Stimulated activated CD4-positive, alpha-beta T cell treated with anti-CD3 and anti-CD28 coated beads, Interleukin-1b, Interleukin-23, amount 100 ng/mL, for 24 hours (primary cell): ENCODE results near the gene MBNL3.
"Not testable (repeated sequence)": the region's sequence is repeated elsewhere in the genome, so short reads cannot be mapped to it uniquely, and the experiment has no call there.

Experiments
- DNase-seq, 4 experiments: peaks; one replicate each; pipeline ENCODE4 v3.0.0-alpha.2; 2020; ENCODE audit warnings: low read depth in 4 of 4, low spot score in 1 of 4

The MBNL3 gene

DNA sequence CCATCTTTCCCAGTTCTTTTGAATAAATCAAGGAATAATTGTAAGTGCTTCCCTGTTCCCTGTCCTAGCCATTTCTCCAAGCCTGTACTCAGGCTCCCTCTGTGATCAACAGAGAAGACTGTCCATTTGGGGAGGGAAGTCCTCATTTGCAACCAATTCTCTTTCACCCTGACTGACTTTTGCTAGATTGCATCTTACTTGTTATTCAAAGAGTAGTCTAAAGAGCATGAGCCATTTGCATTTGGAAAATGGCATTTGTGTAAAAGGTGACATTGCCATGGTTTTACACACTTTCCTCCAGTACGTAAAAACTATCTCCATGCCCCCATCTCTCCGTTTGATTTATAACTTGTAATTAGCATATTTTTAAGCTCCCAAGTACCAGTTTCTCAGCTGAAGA lies 110.6 kb downstream of the MBNL3 start:
- DNase-seq, result no peak

DNA sequence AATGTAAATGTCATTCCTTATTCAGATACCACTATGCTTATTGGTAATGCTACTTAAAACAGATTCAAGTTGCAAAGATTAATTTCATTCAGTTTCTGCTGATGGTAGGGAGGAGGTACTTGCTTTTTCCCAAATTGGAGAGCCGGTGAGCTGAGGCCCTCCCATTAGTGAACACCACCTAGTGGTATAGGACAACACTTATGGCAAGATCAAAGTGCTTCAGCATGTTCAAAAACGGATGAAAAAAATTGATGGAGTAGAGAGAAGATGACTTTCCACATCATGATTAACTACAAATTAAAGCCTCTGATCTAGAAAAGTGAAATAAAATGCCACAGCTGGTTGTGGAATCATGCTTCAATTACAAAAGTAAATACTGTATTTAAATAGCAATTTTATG lies 112.9 kb downstream of the MBNL3 start:
- DNase-seq, result no peak

GRCh38 chrX:132373610-132374009 lies 115.2 kb downstream of the MBNL3 start:
- no peak for DNase-seq

DNA sequence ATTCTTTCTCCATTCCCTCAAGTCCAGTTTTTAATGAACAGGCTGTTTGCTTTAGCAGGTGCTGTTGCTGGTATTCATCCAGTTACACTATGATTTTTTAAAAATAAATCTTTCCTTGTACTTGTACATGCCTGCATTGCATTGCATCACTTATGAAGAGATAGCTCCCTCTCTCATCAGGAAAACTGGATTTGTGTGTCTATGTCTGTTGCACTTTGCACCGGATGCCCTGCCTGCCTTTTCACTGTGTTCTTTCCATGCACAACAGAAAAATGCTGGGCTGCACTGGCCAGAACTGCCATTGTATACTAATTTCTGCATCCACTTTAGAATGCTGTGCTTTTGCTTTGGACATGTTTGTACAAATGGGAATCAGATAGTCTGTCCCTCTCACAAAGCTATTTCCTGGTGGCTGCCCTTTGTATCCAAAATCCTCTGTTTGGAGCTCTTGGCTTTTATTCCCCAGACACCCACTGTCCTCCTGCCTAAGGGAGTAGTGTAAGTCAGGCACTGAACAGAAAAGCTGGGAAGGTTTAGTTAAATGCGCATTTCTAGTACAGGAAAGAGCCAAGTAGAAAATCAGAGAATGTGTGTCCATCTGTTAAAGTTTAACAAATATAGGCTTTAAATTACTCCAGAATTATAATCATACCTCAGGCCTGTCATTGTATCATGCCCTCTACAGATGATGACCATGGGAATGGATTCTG lies 119.1 kb downstream of the MBNL3 start:
- DNase-seq, result no peak

GRCh38 chrX:132367984-132368383 lies 120.9 kb downstream of the MBNL3 start:
- no peak for DNase-seq

GRCh38 chrX:132367314-132367713 lies 121.5 kb downstream of the MBNL3 start:
- DNase-seq, result no peak

- no peak for DNase-seq
Observed at GRCh38 chrX:132365490-132365889, 123.3 kb downstream of the MBNL3 start.

DNA sequence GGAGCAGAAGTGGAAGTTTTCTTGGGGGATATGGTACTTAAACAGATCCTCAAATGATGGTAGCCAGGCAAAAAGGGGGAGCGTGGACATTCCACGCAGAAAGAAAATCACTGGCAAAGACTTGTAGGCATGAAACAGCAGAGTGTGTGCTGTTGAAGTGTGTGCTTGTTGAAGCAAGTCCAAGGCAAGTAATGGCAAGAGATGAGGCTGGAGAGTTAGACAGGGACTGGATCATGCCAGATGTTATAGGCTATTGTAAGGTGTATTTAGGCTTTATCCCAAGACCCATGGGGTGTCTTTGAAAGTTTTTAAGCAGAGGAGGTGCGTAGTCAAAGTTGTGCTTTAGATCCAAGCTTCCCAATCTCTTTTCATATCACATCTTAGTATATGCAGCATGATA lies 124.5 kb downstream of the MBNL3 start:
- no peak for DNase-seq

DNA sequence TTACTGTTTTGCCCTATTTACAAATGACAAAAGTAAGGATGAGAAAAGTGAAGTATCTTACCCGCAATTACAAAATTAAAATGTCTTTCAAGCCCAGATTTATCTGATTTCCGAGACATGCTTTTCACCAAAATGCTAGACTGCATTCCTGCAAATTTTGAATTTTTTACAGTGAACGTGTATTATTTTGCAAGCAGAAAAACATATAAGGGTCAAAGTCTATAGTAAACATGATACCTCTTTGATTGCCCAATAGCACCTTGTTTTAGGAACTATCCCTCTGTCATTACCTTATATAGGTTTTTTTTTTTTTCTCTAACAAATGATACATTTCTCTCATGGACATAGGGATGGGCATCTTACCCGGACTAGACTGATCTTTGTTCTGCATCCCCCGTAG lies 135.4 kb downstream of the MBNL3 start:
- DNase-seq, result no peak

GRCh38 chrX:132336172-132336571 lies 152.7 kb downstream of the MBNL3 start:
- DNase-seq, result no peak

- no peak for DNase-seq
Observed at GRCh38 chrX:132333351-132333750, 155.5 kb downstream of the MBNL3 start.

GRCh38 chrX:132331532-132331931 lies 157.3 kb downstream of the MBNL3 start:
- no peak for DNase-seq

- DNase-seq, result no peak
Observed at GRCh38 chrX:132331000-132331399, 157.8 kb downstream of the MBNL3 start.

DNA sequence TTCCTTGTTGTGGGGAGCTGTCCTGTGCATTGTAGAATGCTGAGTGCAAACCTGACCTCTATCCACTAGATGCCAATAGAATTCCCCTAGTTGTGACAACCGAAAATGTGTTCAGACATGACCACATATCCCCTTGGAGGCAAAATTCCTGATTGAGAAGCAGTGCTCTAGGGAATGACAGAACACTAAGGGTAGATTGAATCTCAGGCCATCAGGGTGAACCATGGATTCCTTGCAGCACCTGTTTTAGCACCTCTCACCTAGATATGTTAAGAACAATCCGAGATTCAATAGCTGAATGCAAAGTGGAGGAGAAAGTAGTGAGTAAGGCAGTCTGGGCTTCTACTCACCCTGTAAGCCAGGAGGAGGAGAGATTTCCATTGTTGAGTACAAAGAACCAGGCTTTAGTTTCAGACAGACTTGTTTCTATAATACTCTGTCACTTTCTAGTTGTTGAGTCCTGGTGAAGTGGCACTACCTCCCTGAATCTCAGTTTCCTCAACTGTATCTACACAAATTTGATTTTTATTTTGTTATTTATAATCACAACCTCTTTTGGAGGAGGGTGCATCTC lies 158.6 kb downstream of the MBNL3 start:
- no peak for DNase-seq

DNA sequence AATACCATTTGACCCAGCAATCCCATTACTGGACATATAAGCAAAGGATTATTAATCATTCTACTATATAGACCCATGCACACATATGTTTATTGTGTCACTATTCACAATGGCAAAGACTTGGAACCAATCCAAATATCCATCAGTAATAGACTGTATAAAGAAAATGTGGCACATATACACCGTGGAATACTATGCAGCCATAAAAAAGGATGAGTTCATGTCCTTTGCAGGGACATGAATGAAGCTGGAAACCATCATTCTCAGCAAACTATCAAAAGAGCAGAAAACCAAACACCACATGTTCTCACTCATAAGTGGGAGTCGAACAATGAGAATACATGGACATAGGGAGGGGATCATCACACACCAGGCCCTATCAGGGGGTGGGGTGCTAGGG lies 161.9 kb downstream of the MBNL3 start:
- not testable (repeated sequence) for DNase-seq
